KMS-11 (cell line): Measurements from ENCODE around the gene MCRS1.

Experiments
- H2AFZ ChIP-seq: fragments of 200-600 bp; sonication (generic); 2 replicates; pipeline ENCODE4 v1.6.1; 2016; ENCODE audit warnings: antibody characterized with exemption, mixed run types, low read depth
- H3K27ac ChIP-seq: fragments of 200-600 bp; sonication (generic); 2 replicates; pipeline ENCODE4 v1.6.1; 2016; ENCODE audit warnings: mild to moderate bottlenecking, mixed run types
- H3K27me3 ChIP-seq: fragments of 200-600 bp; sonication (generic); 2 replicates; pipeline ENCODE4 v1.6.1; 2017; ENCODE audit warnings: mild to moderate bottlenecking, low read depth, mixed run types, moderate library complexity; ENCODE audit not compliant: insufficient read depth
- H3K36me3 ChIP-seq: fragments of 200-600 bp; sonication (generic); 2 replicates; pipeline ENCODE4 v1.6.1; 2017; ENCODE audit warnings: mild to moderate bottlenecking, mixed run types; ENCODE audit not compliant: insufficient read depth
- H3K4me1 ChIP-seq: fragments of 200-600 bp; sonication (generic); 2 replicates; pipeline ENCODE4 v1.6.1; 2016; ENCODE audit warnings: mild to moderate bottlenecking, low read depth, mixed run types; ENCODE audit not compliant: poor library complexity, severe bottlenecking
- H3K4me2 ChIP-seq: fragments of 200-600 bp; sonication (generic); 2 replicates; pipeline ENCODE4 v1.7.0; 2016; ENCODE audit warnings: mild to moderate bottlenecking, mixed run types
- H3K4me3 ChIP-seq: fragments of 200-600 bp; sonication (generic); IDR thresholded peaks from 2 replicates; pipeline ENCODE4 v1.6.1; 2017; ENCODE audit warnings: low read depth, low read length, mixed read lengths; ENCODE audit not compliant: insufficient read depth
- H3K79me2 ChIP-seq: fragments of 200-600 bp; sonication (generic); 2 replicates; pipeline ENCODE4 v1.6.1; 2016; ENCODE audit warnings: low read depth, mixed run types; ENCODE audit not compliant: insufficient read depth
- H3K9ac ChIP-seq: fragments of 200-600 bp; sonication (generic); 2 replicates; pipeline ENCODE4 v1.6.1; 2016; ENCODE audit warnings: mild to moderate bottlenecking, mixed run types
- H4K20me1 ChIP-seq: fragments of 200-600 bp; sonication (generic); 2 replicates; pipeline ENCODE4 v1.6.1; 2016; ENCODE audit warnings: mild to moderate bottlenecking, mixed run types; ENCODE audit not compliant: insufficient read depth
- CTCF ChIP-seq: fragments of 200-600 bp; sonication (generic); conservative IDR thresholded peaks from 2 replicates; pipeline ENCODE4 v1.6.1; 2017; ENCODE audit warnings: low read depth, mild to moderate bottlenecking, antibody characterized with exemption, low read length, moderate library complexity, mixed read lengths

Gene MCRS1

GRCh38 chr12:49557917-49558215 lies 10.1 kb downstream of the MCRS1 start:
- Histone ChIP-seq H3K4me3 (no peak overlapping the region), H3K4me2 (no peak overlapping the region), H3K27ac (no peak overlapping the region), H3K4me1 (no peaks in the 10 kb centered on the region), H3K9ac (no peak overlapping the region), H3K36me3 (no peaks in the 10 kb centered on the region), H2AFZ (no peak overlapping the region), H4K20me1 (no peaks in the 10 kb centered on the region), H3K27me3 (no peaks in the 10 kb centered on the region), H3K79me2 (no peaks in the 10 kb centered on the region)
- no peak for TF ChIP-seq CTCF

GRCh38 chr12:49557187-49557916 lies 10.6 kb downstream of the MCRS1 start:
- H3K27me3 ChIP-seq = peaks cover 2% of the 10 kb centered on the region; the same call in 1 of the 2 replicates
- no peak overlapping the region for H3K9ac ChIP-seq
- TF ChIP-seq CTCF = no peak
- H3K4me1 ChIP-seq = no peaks in the 10 kb centered on the region
- no peak overlapping the region for H3K27ac ChIP-seq
- H3K4me3 ChIP-seq = no peak overlapping the region
- H4K20me1 ChIP-seq = no peaks in the 10 kb centered on the region
- H3K4me2 ChIP-seq = no peak overlapping the region
- no peaks in the 10 kb centered on the region for H3K36me3 ChIP-seq
- H3K79me2 ChIP-seq = no peaks in the 10 kb centered on the region
- H2AFZ ChIP-seq = no peak overlapping the region

GRCh38 chr12:49556391-49557186 lies 11.4 kb downstream of the MCRS1 start:
- Histone ChIP-seq H3K36me3 (no peaks in the 10 kb centered on the region), H3K4me1 (no peaks in the 10 kb centered on the region), H4K20me1 (no peaks in the 10 kb centered on the region), H3K4me2 (no peak overlapping the region), H3K27me3 (peaks cover 10% of the 10 kb centered on the region; the same call in 1 of the 2 replicates), H2AFZ (no peak overlapping the region), H3K9ac (no peak overlapping the region), H3K27ac (no peak overlapping the region), H3K79me2 (no peaks in the 10 kb centered on the region), H3K4me3 (no peak overlapping the region)
- no peak for TF ChIP-seq CTCF

- Histone ChIP-seq H3K9ac (no peak overlapping the region), H3K79me2 (no peaks in the 10 kb centered on the region), H3K27ac (no peak overlapping the region), H3K27me3 (peaks cover 12% of the 10 kb centered on the region; the same call in 1 of the 2 replicates), H3K4me1 (no peaks in the 10 kb centered on the region), H2AFZ (no peak overlapping the region), H3K4me2 (no peak overlapping the region), H3K4me3 (no peak overlapping the region), H3K36me3 (no peaks in the 10 kb centered on the region), H4K20me1 (no peaks in the 10 kb centered on the region)
- TF ChIP-seq CTCF = no peak
These were observed 12.1 kb downstream of the MCRS1 start for GRCh38 chr12:49555631-49556390.
